IMR-90 (cell line): ENCODE measurements around the gene MRPL50. TPM values are rescaled to one million over a fixed set of nuclear protein-coding genes. Genes with fewer than 3 reads are reported as not detected.

Source experiments
- ATAC-seq: fragments of 200-7000 bp; cut with Tn5 transposase; 2 replicates; pipeline ENCODE4 v1.9.1; 2020; ENCODE audit warnings: low read depth, mild to moderate bottlenecking, moderate library complexity
- BruUV-seq: library from RNA; stranded (reverse); fragments of 400-500 nt; replicated peaks from 2 replicates; lab custom pipeline; 2021; lab: Mats Ljungman, UMichigan
- CTCF ChIA-PET: fragments of 300-600 bp; formaldehyde crosslinking; extraction: SDS; loops from one replicate; lab custom pipeline; 2021; ENCODE audit warnings: antibody characterized with exemption; lab: Yijun Ruan, JAX
- POLR2A ChIA-PET: fragments of 300-600 bp; sonication (Branson Sonifier 250); formaldehyde crosslinking; loops from one replicate; lab custom pipeline; 2022; ENCODE audit warnings: antibody characterized with exemption; ENCODE audit not compliant: unreplicated experiment; lab: Charles Lee
- DNase-seq: peaks from one replicate; pipeline ENCODE4 v3.0.0; 2013
- H2AFZ ChIP-seq: replicated peaks from 2 replicates; pipeline ENCODE3; 2013; ENCODE audit warnings: low read length, mild to moderate bottlenecking; ENCODE audit not compliant: poor library complexity
- H2AK5ac ChIP-seq: 2 replicates; pipeline ENCODE4 v1.6.1; 2013; ENCODE audit warnings: low read depth, low read length, inconsistent platforms
- H2AK9ac ChIP-seq: replicated peaks from 2 replicates; pipeline ENCODE3; 2013; ENCODE audit warnings: mild to moderate bottlenecking, low read depth, low read length, moderate library complexity; ENCODE audit not compliant: poor library complexity
- H2BK120ac ChIP-seq: 2 replicates; pipeline ENCODE4 v1.6.1; 2013; ENCODE audit warnings: low read depth, low read length, inconsistent platforms
- H2BK15ac ChIP-seq: 3 replicates; pipeline ENCODE4 v1.6.1; 2013; ENCODE audit warnings: low read depth, low read length, inconsistent platforms
- H2BK20ac ChIP-seq: 2 replicates; pipeline ENCODE4 v1.6.1; 2013; ENCODE audit warnings: low read depth, mild to moderate bottlenecking, inconsistent platforms, low read length, moderate library complexity
- H2BK5ac ChIP-seq: 2 replicates; pipeline ENCODE4 v1.6.1; 2013; ENCODE audit warnings: mild to moderate bottlenecking, low read depth, low read length, inconsistent platforms; ENCODE audit not compliant: poor library complexity, severe bottlenecking
- H3K14ac ChIP-seq: replicated peaks from 2 replicates; pipeline ENCODE4 v1.6.1; 2013; ENCODE audit warnings: low read depth, low read length, inconsistent platforms
- H3K18ac ChIP-seq: 2 replicates; pipeline ENCODE4 v1.6.1; 2013; ENCODE audit warnings: low read depth, low read length, control low read depth
- H3K23ac ChIP-seq: 2 replicates; pipeline ENCODE4 v1.6.1; 2013; ENCODE audit warnings: low read depth, low read length, inconsistent platforms
- H3K27ac ChIP-seq: 2 replicates; pipeline ENCODE4 v1.5.1; 2013; ENCODE audit warnings: mild to moderate bottlenecking, control low read depth, low read length; ENCODE audit not compliant: insufficient read depth
- H3K27me3 ChIP-seq: 2 replicates; pipeline ENCODE4 v1.6.1; 2013; ENCODE audit warnings: low read length; ENCODE audit not compliant: control insufficient read depth, insufficient read depth
- H3K36me3 ChIP-seq: 2 replicates; pipeline ENCODE4 v1.6.1; 2013; ENCODE audit warnings: low read length, mixed read lengths; ENCODE audit not compliant: control insufficient read depth, insufficient read depth
- H3K4ac ChIP-seq: 2 replicates; pipeline ENCODE4 v1.6.1; 2013; ENCODE audit warnings: low read depth, low read length, inconsistent platforms
- H3K4me1 ChIP-seq: 2 replicates; pipeline ENCODE4 v1.6.1; 2013; ENCODE audit warnings: low read length, mixed read lengths; ENCODE audit not compliant: control insufficient read depth, insufficient read depth
- H3K4me2 ChIP-seq: 2 replicates; pipeline ENCODE4 v1.6.1; 2013; ENCODE audit warnings: low read depth, mild to moderate bottlenecking, control low read depth, low read length, moderate library complexity
- H3K4me3 ChIP-seq: 2 replicates; pipeline ENCODE4 v1.5.1; 2013; ENCODE audit warnings: low read depth, mild to moderate bottlenecking, control low read depth, low read length, moderate library complexity; ENCODE audit not compliant: insufficient read depth
- H3K56ac ChIP-seq: 2 replicates; pipeline ENCODE4 v1.6.1; 2013; ENCODE audit warnings: low read length, inconsistent platforms; ENCODE audit not compliant: insufficient read depth; ENCODE audit errors: extremely low read depth
- H3K79me1 ChIP-seq, 2 experiments: 2 replicates each; pipeline ENCODE4 v1.6.1; 2013; ENCODE audit warnings: low read length in 2 of 2, inconsistent platforms in 1 of 2, low read depth in 1 of 2
- H3K9ac ChIP-seq: 2 replicates; pipeline ENCODE4 v1.6.1; 2013; ENCODE audit warnings: low read depth, low read length, control low read depth
- H3K9me1 ChIP-seq: 2 replicates; pipeline ENCODE4 v1.6.1; 2013; ENCODE audit warnings: low read length, inconsistent platforms; ENCODE audit not compliant: insufficient read depth
- H3K9me3 ChIP-seq: 2 replicates; pipeline ENCODE4 v1.6.1; 2013; ENCODE audit warnings: low read length; ENCODE audit not compliant: control insufficient read depth, insufficient read depth
- H4K20me1 ChIP-seq: 2 replicates; pipeline ENCODE4 v1.6.1; 2013; ENCODE audit warnings: low read length, inconsistent platforms; ENCODE audit not compliant: insufficient read depth
- H4K5ac ChIP-seq: 2 replicates; pipeline ENCODE4 v1.6.1; 2013; ENCODE audit warnings: mild to moderate bottlenecking, low read depth, low read length, control low read depth
- H4K8ac ChIP-seq, 2 experiments: 2 replicates each; pipeline ENCODE4 v1.6.1; 2013; ENCODE audit warnings: low read depth in 2 of 2, low read length in 2 of 2, control low read depth in 1 of 2, inconsistent platforms in 1 of 2
- H4K91ac ChIP-seq: 2 replicates; pipeline ENCODE4 v1.6.1; 2013; ENCODE audit warnings: low read depth, low read length, inconsistent platforms; ENCODE audit not compliant: insufficient read depth
- BHLHE40 ChIP-seq: fragments of 150-350 bp; IDR thresholded peaks from 2 replicates; pipeline ENCODE4 v1.6.1; 2016; ENCODE audit warnings: mild to moderate bottlenecking, low read depth, low read length
- CEBPB ChIP-seq: IDR thresholded peaks from 2 replicates; pipeline ENCODE4 v1.6.1; 2012; ENCODE audit warnings: low read depth, low read length, improper control_type of control experiment
- CHD1 ChIP-seq: IDR thresholded peaks from 2 replicates; pipeline ENCODE4 v1.6.1; 2012; ENCODE audit warnings: low read depth, low read length, improper control_type of control experiment
- ELK1 ChIP-seq: fragments of 150-350 bp; IDR thresholded peaks from 2 replicates; pipeline ENCODE4 v1.6.1; 2016; ENCODE audit warnings: low read depth, mild to moderate bottlenecking, low read length, moderate library complexity, borderline replicate concordance
- FOS ChIP-seq: fragments of 150-350 bp; IDR thresholded peaks from 2 replicates; pipeline ENCODE4 v1.6.1; 2016; ENCODE audit warnings: low read depth, low read length
- MAFK ChIP-seq: IDR thresholded peaks from 2 replicates; pipeline ENCODE4 v1.6.1; 2012; ENCODE audit warnings: low read depth, low read length, improper control_type of control experiment
- MAZ ChIP-seq: IDR thresholded peaks from 2 replicates; pipeline ENCODE4 v1.6.1; 2012; ENCODE audit warnings: low read depth, mild to moderate bottlenecking, low read length, improper control_type of control experiment, moderate library complexity, borderline replicate concordance
- MXI1 ChIP-seq: IDR thresholded peaks from 2 replicates; pipeline ENCODE4 v1.6.1; 2012; ENCODE audit warnings: low read depth, mild to moderate bottlenecking, low read length, moderate library complexity, borderline replicate concordance
- POLR2A ChIP-seq: IDR thresholded peaks from 2 replicates; pipeline ENCODE4 v1.6.1; 2012; ENCODE audit warnings: mild to moderate bottlenecking, low read depth, low read length
- RAD21 ChIP-seq: IDR thresholded peaks from 2 replicates; pipeline ENCODE4 v1.6.1; 2012; ENCODE audit warnings: low read length, improper control_type of control experiment
- RCOR1 ChIP-seq: IDR thresholded peaks from 2 replicates; pipeline ENCODE4 v1.6.1; 2012; ENCODE audit warnings: mild to moderate bottlenecking, low read length, improper control_type of control experiment; ENCODE audit not compliant: insufficient replicate concordance
- RFX5 ChIP-seq: IDR thresholded peaks from 2 replicates; pipeline ENCODE4 v1.8.0; 2012; ENCODE audit warnings: low read depth, mild to moderate bottlenecking, low read length, moderate library complexity
- SMC3 ChIP-seq: fragments of 150-350 bp; IDR thresholded peaks from 2 replicates; pipeline ENCODE4 v1.6.1; 2016; ENCODE audit warnings: low read depth, mild to moderate bottlenecking, antibody characterized with exemption, low read length, moderate library complexity
- WGBS, 2 experiments: methylation state at CpG; one replicate each; pipeline versions ENCODE4 v1.1.5 to v1.1.7; 2013; ENCODE audit warnings: missing lambda C conversion rate in 2 of 2; ENCODE audit not compliant: insufficient read length in 1 of 2; ENCODE audit errors: extremely low coverage in 2 of 2; 5-methylcytosine and 5-hydroxymethylcytosine counted together
- dilution Hi-C: fragments of 300-500 bp; cut with HindIII; formaldehyde crosslinking; loops from one replicate; pipeline ENCODE4 v1.14.3; 2018; ENCODE audit warnings: low sequenced_read_pairs; ENCODE audit not compliant: unreplicated experiment
- in situ Hi-C: fragments of 300-500 bp; cut with MboI; formaldehyde crosslinking; loops from 3 replicates; pipeline ENCODE4 v1.14.3; 2019; ENCODE audit warnings: low sequenced_read_pairs, inconsistent platforms, mixed read lengths
- intact Hi-C: fragments of 100-400 bp; cut with micrococcal nuclease; formaldehyde crosslinking; loops from 2 replicates; pipeline ENCODE4 v1.10.0; 2022
- polyA plus RNA-seq, 3 experiments: library from polyadenylated mRNA; depleted of rRNA; stranded (reverse); fragments of >200 nt; gene quantifications; 2 replicates each; pipeline ENCODE4 v1.2.3, GENCODE V29; 2012; ENCODE audit warnings: low replicate concordance in 1 of 3
- total RNA-seq: library from RNA; depleted of rRNA; stranded (reverse); fragments of >200 nt; gene quantifications from 2 replicates; pipeline ENCODE4 v1.2.3, GENCODE V29; 2012

Gene MRPL50
- total and polyA plus RNA-seq, 2 of the 4 experiments (the other 2 are of a cell fraction), result 7.5 to 8.6 TPM

DNA sequence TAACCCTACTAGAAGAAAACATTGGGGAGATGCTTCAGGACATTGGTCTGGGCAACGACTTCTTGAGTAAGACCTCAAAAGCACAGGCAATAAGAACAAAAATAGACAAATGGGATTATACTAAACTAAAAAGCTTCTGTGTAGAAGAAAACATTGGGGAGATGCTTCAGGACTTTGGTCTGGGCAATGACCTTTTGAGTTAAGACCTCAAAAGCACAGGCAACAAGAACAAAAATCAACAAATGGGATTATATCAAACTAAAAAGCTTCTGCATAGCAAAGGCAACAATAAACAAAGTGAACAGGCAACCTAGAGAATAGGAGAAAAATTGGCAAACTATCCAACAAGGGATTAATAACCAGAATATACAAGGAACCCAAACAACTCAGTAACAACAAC, 3.7 kb downstream of the MRPL50 start:
- in situ Hi-C loops, result no loop called here
- TF ChIP-seq RAD21 (no peak), RFX5 (no peak), SMC3 (no peak), CEBPB (no peak), MAZ (no peak), BHLHE40 (no peak), CHD1 (no peak), MAFK (no peak), FOS (no peak), RCOR1 (no peak), POLR2A (no peak), MXI1 (no peak), ELK1 (no peak)
- CTCF ChIA-PET, result no interaction called here

More for the DNA sequence above, 3.7 kb downstream of the MRPL50 start:
- H3K23ac ChIP-seq, result no peak overlapping the region
- BruUV-seq, result no TSS peak
- no peak overlapping the region for H3K9ac ChIP-seq
- H2BK20ac ChIP-seq, result no peak overlapping the region
- no peak overlapping the region for H2AK9ac ChIP-seq
- 0 out of 2 replicates have a peak, but pooled peaks cover 5% of the 10 kb centered on the region for H4K20me1 ChIP-seq
- no peak overlapping the region for H4K91ac ChIP-seq
- H3K27me3 ChIP-seq, result no peaks in the 10 kb centered on the region
- dilution Hi-C loops, result no loop called here
- H4K5ac ChIP-seq, result no peak overlapping the region
- no peak overlapping the region for H2BK15ac ChIP-seq
- H3K79me1 ChIP-seq, result peaks cover 25 to 38% of the 10 kb centered on the region in 2 experiments
- POLR2A ChIA-PET, result interaction anchor here (0.6 to 0.7 kb wide), 2 partner anchors 41 to 60 kb away, joined by 4 to 5 read pairs; partner anchors contain the start of gene ALDOB
- H4K8ac ChIP-seq, result no peak overlapping the region
- no peak overlapping the region for H2AK5ac ChIP-seq
- no peak overlapping the region for H3K18ac ChIP-seq
- H3K56ac ChIP-seq, result no peak overlapping the region
- intact Hi-C loops, result loop anchor here (5.0 kb wide), 1 partner anchor 138 kb away; the partner anchor contains the start of gene RNF20
- no peak overlapping the region for H3K4ac ChIP-seq
- peaks cover 1% of the 10 kb centered on the region; the same call in 1 of the 2 replicates for H3K36me3 ChIP-seq
- H3K4me1 ChIP-seq, result no peaks in the 10 kb centered on the region
- no peak overlapping the region for H2BK5ac ChIP-seq
- no CpG with 5 or more reads among the region's 1 CpG for WGBS, 2 experiments
- H3K14ac ChIP-seq, result no peak overlapping the region
- H3K9me1 ChIP-seq, result no peaks in the 10 kb centered on the region
- no peak for DNase-seq
- H2AFZ ChIP-seq, result no peak overlapping the region
- H2BK120ac ChIP-seq, result no peak overlapping the region
- no peaks in the 10 kb centered on the region; the same call in 1 of the 2 replicates for H3K9me3 ChIP-seq
- no peak overlapping the region for H3K4me3 ChIP-seq
- no peak overlapping the region for H3K27ac ChIP-seq
- H3K4me2 ChIP-seq, result no peak overlapping the region
- ATAC-seq, result no peak
